ENCODE data around the gene SETDB2.
A peak's percentile ranks its signal among the peaks of the same experiment; 100 is the strongest.

SETDB2 gene

DNA sequence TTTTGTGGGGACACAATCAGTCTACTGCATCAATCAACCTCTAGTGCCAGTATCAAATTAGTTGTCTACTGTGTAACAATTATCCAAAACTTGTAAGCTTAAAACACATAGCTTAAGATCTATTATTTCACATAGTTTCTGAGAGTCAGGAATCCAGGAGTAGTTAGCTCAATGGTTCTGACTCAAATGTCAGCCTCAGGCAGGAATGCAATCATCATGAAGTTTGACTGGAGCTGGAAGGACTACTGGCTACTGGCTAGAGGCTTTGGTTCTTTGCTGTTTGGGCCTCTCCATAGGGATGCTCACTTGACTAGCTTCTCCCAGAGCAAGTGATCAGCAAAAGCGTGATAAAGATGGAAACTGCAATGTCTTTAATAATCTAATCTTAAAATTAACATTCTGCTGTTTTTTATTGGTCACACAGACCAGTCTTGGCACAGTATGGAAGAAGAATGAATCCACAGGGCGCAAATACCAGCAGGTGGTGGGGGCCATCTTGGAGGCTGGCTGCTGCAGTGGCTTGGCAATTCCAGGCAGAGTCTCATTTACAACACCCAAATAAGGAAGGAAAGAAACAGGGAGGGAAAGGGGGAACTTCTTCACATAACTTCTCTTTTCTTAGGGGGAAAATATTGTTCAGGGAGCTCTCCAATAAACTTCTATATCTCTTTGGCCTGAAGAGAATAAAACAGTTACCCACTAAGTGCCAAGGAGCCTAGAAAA, 15.9 kb upstream of the SETDB2 start:
- Histone ChIP-seq H3K4me1 (ENCODE audit: control insufficient read depth, insufficient read depth, low read length) (no peaks in the 10 kb centered on the region), H3K9me3 (ENCODE audit: control insufficient read depth, insufficient read depth, low read length) (no peaks in the 10 kb centered on the region), H3K27me3 (ENCODE audit: control insufficient read depth, insufficient read depth, low read length) (no peaks in the 10 kb centered on the region), H3K4me3 (ENCODE audit: low read length) (no peak overlapping the region), H3K36me3 (ENCODE audit: control insufficient read depth, insufficient read depth, low read length) (no peaks in the 10 kb centered on the region), H3K27ac (ENCODE audit: low read length) (no peak overlapping the region)
- DNase-seq (ENCODE audit: low read depth, low spot score): no peak
- no CpG with 5 or more reads among the region's 2 CpGs for WGBS (ENCODE audit: insufficient coverage, insufficient read length)

DNA sequence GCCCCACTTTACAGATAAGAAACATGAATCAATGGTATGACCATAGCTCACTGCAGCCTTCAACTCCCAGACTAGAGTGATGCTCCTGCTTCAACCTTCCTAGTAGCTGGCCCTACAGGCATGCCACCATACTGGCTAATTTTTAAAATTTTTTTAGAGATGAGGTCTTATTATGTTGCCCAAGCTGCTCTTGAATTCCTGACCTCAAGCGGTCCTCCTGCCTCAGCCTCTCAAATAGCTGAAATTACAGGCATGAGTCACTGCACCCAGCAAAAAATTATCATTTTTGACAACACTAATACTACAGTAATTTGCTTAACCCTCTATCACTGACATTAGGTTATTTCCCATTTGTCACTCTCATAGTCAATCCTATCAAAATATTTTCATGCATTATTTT, 15.0 kb upstream of the SETDB2 start:
- H3K4me1 ChIP-seq (ENCODE audit: control insufficient read depth, insufficient read depth, low read length): no peaks in the 10 kb centered on the region
- H3K9me3 ChIP-seq (ENCODE audit: control insufficient read depth, insufficient read depth, low read length): no peaks in the 10 kb centered on the region
- no peaks in the 10 kb centered on the region for H3K27me3 ChIP-seq (ENCODE audit: control insufficient read depth, insufficient read depth, low read length)
- no peak overlapping the region for H3K4me3 ChIP-seq (ENCODE audit: low read length)
- DNase-seq (ENCODE audit: low read depth, low spot score): no peak
- H3K36me3 ChIP-seq (ENCODE audit: control insufficient read depth, insufficient read depth, low read length): no peaks in the 10 kb centered on the region
- no CpG with 5 or more reads among the region's 1 CpG for WGBS (ENCODE audit: insufficient coverage, insufficient read length)
- H3K27ac ChIP-seq (ENCODE audit: low read length): no peak overlapping the region

DNA sequence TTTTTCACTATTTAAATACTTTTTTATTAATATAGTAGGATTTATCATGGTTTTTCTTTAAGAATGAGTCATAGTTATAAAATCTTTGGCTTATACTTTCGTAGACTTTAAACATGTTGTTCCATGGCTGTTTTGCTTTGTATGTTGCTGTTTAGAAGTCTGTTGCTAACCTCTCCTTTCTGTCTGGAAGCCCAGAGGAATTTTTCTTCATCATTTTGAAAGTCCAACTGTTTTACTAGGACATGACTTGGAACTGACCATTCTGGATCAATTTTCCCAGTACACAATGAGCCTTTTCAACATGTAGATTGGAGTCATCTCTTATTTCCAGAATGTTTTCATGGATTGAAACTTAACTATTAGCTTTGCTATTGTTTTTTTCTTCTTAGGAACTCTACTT, 8.1 kb upstream of the SETDB2 start:
- WGBS (ENCODE audit: insufficient coverage, insufficient read length): no CpG with 5 or more reads among the region's 1 CpG
- no peaks in the 10 kb centered on the region for H3K36me3 ChIP-seq (ENCODE audit: control insufficient read depth, insufficient read depth, low read length)
- H3K27me3 ChIP-seq (ENCODE audit: control insufficient read depth, insufficient read depth, low read length): no peaks in the 10 kb centered on the region
- no peaks in the 10 kb centered on the region for H3K9me3 ChIP-seq (ENCODE audit: control insufficient read depth, insufficient read depth, low read length)
- no peak overlapping the region for H3K4me3 ChIP-seq (ENCODE audit: low read length)
- no peaks in the 10 kb centered on the region for H3K4me1 ChIP-seq (ENCODE audit: control insufficient read depth, insufficient read depth, low read length)
- DNase-seq (ENCODE audit: low read depth, low spot score): no peak
- no peak overlapping the region for H3K27ac ChIP-seq (ENCODE audit: low read length)

- no CpG with 5 or more reads among the region's 3 CpGs for WGBS (ENCODE audit: insufficient coverage, insufficient read length)
- Histone ChIP-seq H3K9me3 (ENCODE audit: control insufficient read depth, insufficient read depth, low read length) (no peaks in the 10 kb centered on the region), H3K27me3 (ENCODE audit: control insufficient read depth, insufficient read depth, low read length) (no peaks in the 10 kb centered on the region), H3K27ac (ENCODE audit: low read length) (no peak overlapping the region), H3K4me3 (ENCODE audit: low read length) (no peak overlapping the region), H3K36me3 (ENCODE audit: control insufficient read depth, insufficient read depth, low read length) (no peaks in the 10 kb centered on the region), H3K4me1 (ENCODE audit: control insufficient read depth, insufficient read depth, low read length) (no peaks in the 10 kb centered on the region)
- no peak for DNase-seq (ENCODE audit: low read depth, low spot score)
Observed at GRCh38 chr13:49436890-49437289, 7.2 kb upstream of the SETDB2 start.

GRCh38 chr13:49437705-49438104, 6.4 kb upstream of the SETDB2 start:
- Histone ChIP-seq H3K36me3 (ENCODE audit: control insufficient read depth, insufficient read depth, low read length) (no peaks in the 10 kb centered on the region), H3K27me3 (ENCODE audit: control insufficient read depth, insufficient read depth, low read length) (no peaks in the 10 kb centered on the region), H3K9me3 (ENCODE audit: control insufficient read depth, insufficient read depth, low read length) (no peaks in the 10 kb centered on the region), H3K4me3 (ENCODE audit: low read length) (no peak overlapping the region), H3K4me1 (ENCODE audit: control insufficient read depth, insufficient read depth, low read length) (no peaks in the 10 kb centered on the region), H3K27ac (ENCODE audit: low read length) (no peak overlapping the region)
- DNase-seq (ENCODE audit: low read depth, low spot score): no peak
- WGBS (ENCODE audit: insufficient coverage, insufficient read length): no CpG with 5 or more reads among the region's 7 CpGs

- no CpG with 5 or more reads among the region's 2 CpGs for WGBS (ENCODE audit: insufficient coverage, insufficient read length)
- H3K27me3 ChIP-seq (ENCODE audit: control insufficient read depth, insufficient read depth, low read length): no peaks in the 10 kb centered on the region
- H3K4me1 ChIP-seq (ENCODE audit: control insufficient read depth, insufficient read depth, low read length): no peaks in the 10 kb centered on the region
- no peak overlapping the region for H3K27ac ChIP-seq (ENCODE audit: low read length)
- no peak for DNase-seq (ENCODE audit: low read depth, low spot score)
- H3K36me3 ChIP-seq (ENCODE audit: control insufficient read depth, insufficient read depth, low read length): no peaks in the 10 kb centered on the region
- H3K4me3 ChIP-seq (ENCODE audit: low read length): no peak overlapping the region
- H3K9me3 ChIP-seq (ENCODE audit: control insufficient read depth, insufficient read depth, low read length): no peaks in the 10 kb centered on the region
Observed at GRCh38 chr13:49439609-49440008, 4.5 kb upstream of the SETDB2 start.

- Histone ChIP-seq H3K27me3 (ENCODE audit: control insufficient read depth, insufficient read depth, low read length) (no peaks in the 10 kb centered on the region), H3K4me1 (ENCODE audit: control insufficient read depth, insufficient read depth, low read length) (no peaks in the 10 kb centered on the region), H3K9me3 (ENCODE audit: control insufficient read depth, insufficient read depth, low read length) (no peaks in the 10 kb centered on the region), H3K4me3 (ENCODE audit: low read length) (no peak overlapping the region), H3K27ac (ENCODE audit: low read length) (no peak overlapping the region), H3K36me3 (ENCODE audit: control insufficient read depth, insufficient read depth, low read length) (no peaks in the 10 kb centered on the region)
- WGBS (ENCODE audit: insufficient coverage, insufficient read length): no CpG with 5 or more reads among the region's 3 CpGs
- DNase-seq (ENCODE audit: low read depth, low spot score): no peak
Observed at GRCh38 chr13:49441312-49441711, 2.8 kb upstream of the SETDB2 start.

GRCh38 chr13:49441846-49442245, 2.2 kb upstream of the SETDB2 start:
- no CpG with 5 or more reads among the region's 2 CpGs for WGBS (ENCODE audit: insufficient coverage, insufficient read length)
- no peaks in the 10 kb centered on the region for H3K9me3 ChIP-seq (ENCODE audit: control insufficient read depth, insufficient read depth, low read length)
- H3K27ac ChIP-seq (ENCODE audit: low read length): no peak overlapping the region
- H3K4me3 ChIP-seq (ENCODE audit: low read length): no peak overlapping the region
- H3K27me3 ChIP-seq (ENCODE audit: control insufficient read depth, insufficient read depth, low read length): no peaks in the 10 kb centered on the region
- no peaks in the 10 kb centered on the region for H3K4me1 ChIP-seq (ENCODE audit: control insufficient read depth, insufficient read depth, low read length)
- no peak for DNase-seq (ENCODE audit: low read depth, low spot score)
- no peaks in the 10 kb centered on the region for H3K36me3 ChIP-seq (ENCODE audit: control insufficient read depth, insufficient read depth, low read length)

DNA sequence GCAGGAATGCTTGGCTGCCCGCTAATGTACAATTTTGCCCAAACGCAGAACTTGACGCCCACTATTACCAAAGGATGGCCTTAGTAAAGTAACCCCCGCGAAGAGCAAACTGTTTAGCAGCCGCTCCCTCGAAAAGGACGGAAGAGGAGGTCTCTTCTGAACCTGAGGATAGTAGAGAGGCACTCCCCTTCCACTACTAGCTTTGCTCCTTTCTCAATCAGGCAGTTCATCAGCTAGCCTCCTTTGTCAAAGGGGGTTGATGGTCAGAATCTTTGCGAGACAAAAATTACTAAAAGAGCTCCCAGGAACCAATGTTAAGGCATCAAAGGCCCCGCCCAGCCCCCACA, 744 bp upstream of the SETDB2 start:
- H3K4me3 ChIP-seq (ENCODE audit: low read length): peak overlapping the region; percentile 83; the same call in 1 of the 2 replicates
- no peaks in the 10 kb centered on the region for H3K36me3 ChIP-seq (ENCODE audit: control insufficient read depth, insufficient read depth, low read length)
- H3K27ac ChIP-seq (ENCODE audit: low read length): no peak overlapping the region
- no peak for DNase-seq (ENCODE audit: low read depth, low spot score)
- no peaks in the 10 kb centered on the region for H3K9me3 ChIP-seq (ENCODE audit: control insufficient read depth, insufficient read depth, low read length)
- no CpG with 5 or more reads among the region's 10 CpGs for whole genome bisulfite sequencing (ENCODE audit: insufficient coverage, insufficient read length)
- no peaks in the 10 kb centered on the region for H3K27me3 ChIP-seq (ENCODE audit: control insufficient read depth, insufficient read depth, low read length)
- H3K4me1 ChIP-seq (ENCODE audit: control insufficient read depth, insufficient read depth, low read length): no peaks in the 10 kb centered on the region

- Histone ChIP-seq H3K4me1 (ENCODE audit: control insufficient read depth, insufficient read depth, low read length) (no peaks in the 10 kb centered on the region), H3K27ac (ENCODE audit: low read length) (no peak overlapping the region), H3K9me3 (ENCODE audit: control insufficient read depth, insufficient read depth, low read length) (no peaks in the 10 kb centered on the region), H3K36me3 (ENCODE audit: control insufficient read depth, insufficient read depth, low read length) (no peaks in the 10 kb centered on the region), H3K4me3 (ENCODE audit: low read length) (peak overlapping the region; percentile 77), H3K27me3 (ENCODE audit: control insufficient read depth, insufficient read depth, low read length) (no peaks in the 10 kb centered on the region)
- WGBS (ENCODE audit: insufficient coverage, insufficient read length): no CpG with 5 or more reads among the region's 29 CpGs
- DNase-seq (ENCODE audit: low read depth, low spot score): no peak
Observed at GRCh38 chr13:49444524-49445395, 686 bp downstream of the SETDB2 start.

- H3K27ac ChIP-seq (ENCODE audit: low read length): no peak overlapping the region
Observed at GRCh38 chr13:49446473-49446872, 2.4 kb downstream of the SETDB2 start.

More at GRCh38 chr13:49446473-49446872, 2.4 kb downstream of the SETDB2 start:
- no peak for DNase-seq (ENCODE audit: low read depth, low spot score)
- Histone ChIP-seq H3K9me3 (ENCODE audit: control insufficient read depth, insufficient read depth, low read length) (no peaks in the 10 kb centered on the region), H3K4me1 (ENCODE audit: control insufficient read depth, insufficient read depth, low read length) (no peaks in the 10 kb centered on the region), H3K36me3 (ENCODE audit: control insufficient read depth, insufficient read depth, low read length) (no peaks in the 10 kb centered on the region), H3K4me3 (ENCODE audit: low read length) (no peak overlapping the region), H3K27me3 (ENCODE audit: control insufficient read depth, insufficient read depth, low read length) (no peaks in the 10 kb centered on the region)
